SKM-1 treated with dmso at 0.1 percent for 144 hours (cell line): Measurements from ENCODE around the gene DOCK4.

ENCODE experiments used
- DNase-seq: peaks from one replicate; lab custom pipeline; 2025; ENCODE audit not compliant: unreplicated experiment; lab: John Stamatoyannopoulos, UW

DOCK4 gene

DNA sequence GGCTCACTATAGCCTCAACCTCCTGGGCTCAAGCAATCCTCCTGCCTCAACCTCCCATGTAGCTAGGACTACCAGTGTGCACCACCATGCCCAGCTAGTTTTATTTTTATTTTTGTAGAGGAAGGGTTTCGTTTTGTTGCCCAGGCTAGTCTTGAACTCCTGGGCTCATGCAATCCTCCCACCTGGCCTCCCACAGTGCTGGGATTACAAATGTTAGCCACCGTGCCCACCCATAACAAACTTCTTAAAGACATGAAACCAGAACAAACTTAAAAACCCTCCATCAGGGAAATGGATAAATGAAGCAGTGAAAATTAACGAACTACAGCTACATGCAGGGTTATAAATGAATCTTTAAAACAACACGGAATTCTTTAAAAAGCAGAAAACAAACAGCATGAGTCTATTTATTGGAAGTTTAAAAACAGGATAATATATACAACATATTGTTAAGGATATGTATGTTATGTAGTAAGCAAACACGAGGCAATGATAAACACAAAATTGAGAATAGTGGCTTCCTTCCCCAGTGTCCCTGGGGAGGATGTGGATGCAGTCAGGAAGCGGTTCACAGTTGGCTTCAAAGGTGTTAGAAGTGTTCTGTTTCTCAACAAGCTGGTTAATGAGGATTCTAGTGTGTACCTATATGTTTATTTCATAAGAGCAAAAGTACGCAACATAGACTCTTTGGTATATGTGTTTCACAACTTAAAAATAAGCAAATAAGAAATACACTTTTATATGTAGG, 515.7 kb downstream of the DOCK4 start:
- DNase-seq: no peak

DNA sequence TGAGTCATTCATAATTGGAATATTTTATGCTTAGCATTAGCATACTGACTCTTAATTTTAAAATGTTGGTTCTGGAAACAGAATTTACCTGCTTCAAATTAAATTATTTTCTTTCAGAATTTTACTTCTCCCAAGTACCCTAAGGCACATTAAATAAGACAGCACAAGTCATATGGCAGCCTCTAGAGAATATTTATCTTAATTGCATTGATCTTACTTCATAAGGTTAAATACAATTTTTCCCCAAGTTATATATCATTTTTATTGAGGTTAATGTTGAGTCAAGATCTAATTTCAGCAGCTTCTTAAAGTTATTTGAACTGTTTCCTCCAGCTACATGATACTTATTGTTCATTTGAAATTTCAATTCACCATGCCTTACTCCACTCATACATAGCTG, 520.9 kb downstream of the DOCK4 start:
- no peak for DNase-seq

DNA sequence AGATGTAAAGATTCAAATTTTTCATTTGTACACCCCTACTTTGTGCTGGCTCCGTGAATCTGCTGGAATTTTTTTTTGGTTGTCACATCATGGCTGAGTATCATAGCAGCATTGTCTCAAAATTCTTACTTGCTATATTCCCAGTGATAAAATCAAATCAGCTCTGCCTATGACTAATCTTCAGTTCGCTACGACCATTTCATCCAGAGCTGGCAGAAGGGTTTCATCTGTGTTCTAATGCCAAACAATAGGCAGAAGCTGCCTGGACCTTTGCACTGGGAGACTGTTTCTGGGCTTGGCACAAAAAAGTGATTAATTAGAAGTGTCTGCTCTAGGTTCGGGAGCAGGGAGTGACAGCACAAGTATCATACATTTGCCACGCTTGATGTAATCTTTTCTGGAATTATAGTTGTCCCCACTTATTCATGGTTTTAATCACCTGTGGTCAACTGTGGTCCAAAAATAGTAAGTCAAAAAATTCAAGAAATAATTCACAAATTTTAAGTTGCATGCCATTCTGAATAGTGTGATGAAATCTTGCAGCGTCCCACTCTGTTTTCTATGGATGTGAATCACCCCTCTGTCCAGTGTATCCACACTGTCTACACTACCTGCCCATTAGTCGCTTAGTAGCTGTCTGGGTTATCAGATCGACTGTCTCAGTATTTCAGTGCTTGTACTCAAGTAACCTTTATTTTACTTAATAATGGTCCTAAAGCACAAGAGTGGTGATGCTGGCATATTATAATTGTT, 523.4 kb downstream of the DOCK4 start:
- no peak for DNase-seq

DNA sequence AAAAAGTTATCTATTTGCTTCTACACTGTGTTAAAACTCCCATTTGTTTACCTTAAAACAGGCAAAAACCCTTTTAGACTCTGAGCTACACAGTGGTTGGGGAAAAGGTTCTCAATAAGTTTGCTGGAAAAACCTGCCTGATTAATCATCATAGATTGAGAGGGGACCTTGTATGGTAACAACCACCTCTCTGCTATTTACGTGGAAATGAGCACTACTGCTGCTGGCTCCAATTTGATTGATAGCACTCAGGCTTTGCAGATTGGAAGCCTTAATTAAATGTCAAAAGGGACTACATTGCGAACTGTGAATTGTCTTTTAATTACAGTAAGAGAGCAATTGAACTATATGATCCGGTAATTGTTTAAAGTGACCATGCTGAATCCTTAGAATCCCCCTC, 525.0 kb downstream of the DOCK4 start:
- DNase-seq: no peak

DNA sequence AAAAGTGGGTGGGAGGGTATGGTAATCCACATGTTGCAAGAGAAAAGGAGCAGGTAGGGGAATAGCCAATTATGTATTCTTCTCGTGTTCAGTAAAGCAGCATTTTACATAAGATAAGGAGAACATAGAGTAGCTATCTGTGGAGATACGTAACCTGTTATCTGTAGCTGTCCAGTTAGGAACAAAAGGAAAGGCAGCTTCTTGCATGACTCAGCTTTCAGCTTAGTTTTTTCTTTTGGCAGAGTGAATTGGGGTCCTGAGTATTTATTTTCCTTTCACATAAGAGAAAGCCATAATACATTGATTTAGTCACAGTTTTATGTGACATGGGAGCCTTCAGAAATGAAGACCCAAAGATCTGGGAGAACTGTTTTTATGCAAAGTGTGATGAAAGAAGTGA, 527.2 kb downstream of the DOCK4 start:
- DNase-seq: no peak

DNA sequence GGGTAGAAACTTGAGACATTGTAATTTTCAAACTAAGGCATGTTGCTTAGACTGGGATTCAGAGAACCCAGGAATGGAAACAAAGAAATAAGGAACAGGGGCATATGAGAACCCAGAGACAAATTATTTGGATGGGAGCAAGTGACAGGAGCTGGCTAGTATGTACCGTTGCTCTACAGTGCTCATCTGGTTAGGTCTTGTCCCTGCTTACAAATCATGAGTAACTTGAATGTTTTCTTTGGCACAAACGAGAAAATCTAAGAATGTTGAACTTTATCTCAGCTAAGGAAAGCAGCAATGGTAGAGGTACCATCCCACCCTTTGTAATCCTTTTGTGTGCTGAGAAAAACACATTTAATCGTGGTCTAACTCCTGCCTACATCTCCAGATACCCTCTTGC, 527.9 kb downstream of the DOCK4 start:
- no peak for DNase-seq

DNA sequence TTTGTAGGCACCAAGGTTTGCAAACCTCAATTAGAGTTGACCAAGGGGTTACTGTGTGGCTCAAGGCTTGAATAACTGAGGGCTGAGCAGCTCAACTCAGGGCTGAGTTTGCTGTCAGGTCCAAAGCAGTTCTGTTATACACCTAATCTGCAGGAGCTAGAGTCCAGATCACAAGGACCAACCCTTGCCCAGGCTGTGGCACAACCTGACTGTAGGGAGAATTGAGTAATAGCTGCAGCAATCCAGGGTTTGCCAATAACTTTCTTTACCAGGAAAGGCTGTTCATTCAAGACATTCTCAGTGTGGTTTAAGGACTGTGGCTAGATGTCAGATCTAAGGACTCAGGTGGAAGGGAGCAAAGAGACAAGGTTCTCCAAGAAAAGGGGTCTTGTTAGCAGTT, 528.4 kb downstream of the DOCK4 start:
- DNase-seq: no peak

DNA sequence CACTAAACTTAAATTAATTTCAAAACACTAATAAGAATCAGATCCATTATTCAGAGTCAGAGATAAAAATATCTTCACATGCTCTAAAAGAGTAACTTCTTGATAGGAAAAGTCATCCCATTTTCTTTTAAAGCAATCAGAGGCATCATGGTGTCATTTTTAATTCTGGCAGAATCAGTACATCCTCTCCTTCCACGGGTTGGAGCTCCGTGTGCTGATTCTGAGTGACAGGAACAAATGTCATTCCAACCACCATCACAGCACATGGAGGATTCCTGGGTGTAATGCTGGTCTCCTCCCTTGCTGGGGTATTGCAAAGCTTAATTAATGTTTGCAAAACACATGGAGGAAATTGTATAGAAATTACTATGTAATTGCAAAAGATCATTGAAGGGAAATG, 529.4 kb downstream of the DOCK4 start:
- no peak for DNase-seq
